Glomerular endothelial cell (primary cell): ENCODE data around the gene THADA. TPM values are rescaled to one million over a fixed set of nuclear protein-coding genes. Genes with fewer than 3 reads are reported as not detected.
A peak's percentile ranks its signal among the peaks of the same experiment; 100 is the strongest.
"Not testable (repeated sequence)": the region's sequence is repeated elsewhere in the genome, so short reads cannot be mapped to it uniquely, and the experiment has no call there.

ENCODE experiments used
- DNase-seq: peaks from one replicate; pipeline ENCODE4 v3.0.0-alpha.2; 2011; ENCODE audit warnings: low read depth, low spot score; ENCODE audit errors: extremely low read depth
- total RNA-seq: library from RNA; depleted of rRNA; stranded (reverse); fragments of >200 nt; gene quantifications from 2 replicates; pipeline ENCODE4 v1.2.3, GENCODE V29; 2015

THADA gene
- total RNA-seq, 1 donor from 2014 or later: 16.9 TPM

DNA sequence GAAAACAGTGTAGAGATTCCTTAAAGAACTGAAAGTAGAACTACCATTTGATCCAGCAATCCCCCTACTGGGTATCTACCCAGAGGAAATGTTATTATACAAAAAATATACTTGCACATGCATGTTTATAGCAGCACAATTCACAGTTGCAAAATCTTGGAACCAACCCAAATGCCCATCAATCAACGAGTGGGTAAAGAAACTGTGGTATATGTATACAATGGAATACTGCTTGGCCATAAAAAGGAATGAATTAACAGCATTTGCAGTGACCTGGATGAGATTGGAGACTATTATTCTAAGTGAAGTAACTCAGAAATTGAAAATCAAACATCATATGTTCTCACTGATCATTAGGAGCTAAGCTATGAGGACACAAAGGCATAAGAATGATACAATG is 4.8 kb upstream of the THADA start:
- not testable (repeated sequence) for DNase-seq

DNA sequence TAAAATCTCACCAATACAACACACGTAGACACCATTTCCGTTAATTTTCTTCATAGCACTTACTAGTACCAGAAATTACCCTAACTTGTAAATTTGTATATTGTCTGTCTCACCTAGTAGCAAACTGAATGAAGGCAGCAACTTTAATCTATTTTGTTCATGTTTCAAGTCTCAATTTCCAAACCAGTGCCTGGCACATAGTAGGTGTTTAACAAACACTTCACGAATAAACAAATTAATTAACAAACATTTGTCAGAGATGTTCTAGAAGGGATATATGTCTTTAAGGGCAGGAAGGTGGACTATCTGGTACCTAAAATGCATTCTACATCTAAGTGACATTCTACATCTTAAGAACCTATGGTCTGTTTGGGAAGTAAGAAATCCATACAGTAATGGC is 963 bp downstream of the THADA start:
- DNase-seq: no peak

DNA sequence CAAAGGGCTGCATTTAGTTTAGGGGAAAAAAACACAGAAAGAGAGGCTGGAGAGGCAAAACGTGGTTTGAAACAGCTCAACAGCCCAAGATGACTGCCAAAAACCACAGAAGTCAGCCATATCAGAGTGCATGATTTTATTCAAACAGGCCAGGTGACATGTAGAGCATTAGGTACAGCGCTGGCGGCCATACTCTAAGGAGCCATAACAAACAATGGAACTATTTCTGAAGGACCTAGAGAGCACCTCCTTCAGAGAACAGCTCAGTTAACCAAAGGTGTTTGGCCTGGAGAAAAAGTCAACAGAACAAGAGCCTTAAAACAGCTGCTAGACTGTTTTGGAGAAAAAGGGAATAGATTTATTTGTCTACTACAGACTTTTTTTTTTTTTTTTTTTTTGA is 2.6 kb downstream of the THADA start:
- no peak for DNase-seq

DNA sequence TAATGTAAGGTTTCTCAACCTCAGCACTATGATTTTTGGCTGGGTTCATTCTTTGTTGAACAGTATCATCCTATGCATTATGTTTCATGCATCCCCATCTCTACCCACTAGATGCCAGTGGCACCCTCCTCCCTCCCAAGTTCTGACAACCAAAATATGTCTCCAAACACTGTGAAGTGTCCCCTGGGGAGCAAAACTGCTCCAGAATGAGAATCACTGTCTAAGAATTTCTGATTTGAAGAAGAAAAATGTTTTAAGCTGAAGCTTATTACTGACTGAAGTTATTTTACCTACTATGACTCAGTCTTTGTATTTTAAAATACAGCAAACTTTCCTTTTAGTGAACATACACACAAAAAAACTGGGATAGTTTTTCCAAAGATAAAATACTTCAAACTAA is 3.4 kb downstream of the THADA start:
- DNase-seq: no peak

DNA sequence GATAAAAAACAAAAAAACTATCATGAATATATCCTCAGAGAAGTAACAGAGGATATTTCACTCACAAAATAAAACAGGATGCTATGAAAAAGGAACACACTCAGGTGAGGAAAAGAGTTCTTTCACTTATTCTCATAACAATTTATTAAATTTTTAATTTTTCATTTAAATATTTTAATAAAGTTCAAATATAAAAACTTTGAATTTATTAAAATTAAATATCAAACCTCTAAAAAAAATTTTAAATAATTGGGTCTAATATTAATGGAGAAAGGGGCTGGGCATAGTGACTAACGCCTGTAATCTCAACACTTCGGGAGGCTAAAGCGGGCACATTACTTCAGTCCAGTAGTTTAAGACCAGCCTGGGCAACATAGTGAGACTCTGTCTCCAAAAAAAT is 10.1 kb downstream of the THADA start:
- no peak for DNase-seq

DNA sequence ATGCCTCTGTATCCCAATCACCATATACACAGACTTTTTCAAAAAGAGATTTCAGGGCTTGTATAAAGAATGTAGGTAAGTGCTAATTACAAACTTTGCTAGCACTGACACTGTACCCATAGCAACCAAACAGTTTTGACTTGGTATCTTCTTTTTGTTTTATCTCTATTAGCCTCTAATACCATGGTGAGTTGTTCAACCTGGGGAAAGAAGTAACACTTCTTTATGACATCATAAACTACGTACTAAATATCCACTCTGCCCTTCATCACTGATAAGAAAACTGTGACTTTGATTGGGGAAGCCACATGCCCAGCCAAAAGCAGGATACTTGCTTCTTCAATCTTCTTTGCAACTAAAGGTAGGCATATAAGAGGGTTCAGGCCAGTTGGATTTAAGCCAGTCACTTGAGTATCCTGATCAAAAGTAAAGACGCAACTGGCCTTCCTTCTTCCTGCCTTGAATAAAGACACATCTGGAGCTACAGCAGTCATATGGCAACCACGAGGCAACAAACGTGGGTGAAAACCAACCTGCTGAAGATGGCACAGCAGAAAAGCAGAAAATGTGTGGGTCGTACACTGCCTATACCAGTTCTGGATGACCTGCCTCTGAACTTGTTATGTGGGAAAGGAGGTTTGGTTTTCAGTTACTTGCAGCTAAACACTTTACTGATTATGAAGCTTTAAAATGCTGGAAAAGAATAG is 16.4 kb downstream of the THADA start:
- DNase-seq: no peak

DNA sequence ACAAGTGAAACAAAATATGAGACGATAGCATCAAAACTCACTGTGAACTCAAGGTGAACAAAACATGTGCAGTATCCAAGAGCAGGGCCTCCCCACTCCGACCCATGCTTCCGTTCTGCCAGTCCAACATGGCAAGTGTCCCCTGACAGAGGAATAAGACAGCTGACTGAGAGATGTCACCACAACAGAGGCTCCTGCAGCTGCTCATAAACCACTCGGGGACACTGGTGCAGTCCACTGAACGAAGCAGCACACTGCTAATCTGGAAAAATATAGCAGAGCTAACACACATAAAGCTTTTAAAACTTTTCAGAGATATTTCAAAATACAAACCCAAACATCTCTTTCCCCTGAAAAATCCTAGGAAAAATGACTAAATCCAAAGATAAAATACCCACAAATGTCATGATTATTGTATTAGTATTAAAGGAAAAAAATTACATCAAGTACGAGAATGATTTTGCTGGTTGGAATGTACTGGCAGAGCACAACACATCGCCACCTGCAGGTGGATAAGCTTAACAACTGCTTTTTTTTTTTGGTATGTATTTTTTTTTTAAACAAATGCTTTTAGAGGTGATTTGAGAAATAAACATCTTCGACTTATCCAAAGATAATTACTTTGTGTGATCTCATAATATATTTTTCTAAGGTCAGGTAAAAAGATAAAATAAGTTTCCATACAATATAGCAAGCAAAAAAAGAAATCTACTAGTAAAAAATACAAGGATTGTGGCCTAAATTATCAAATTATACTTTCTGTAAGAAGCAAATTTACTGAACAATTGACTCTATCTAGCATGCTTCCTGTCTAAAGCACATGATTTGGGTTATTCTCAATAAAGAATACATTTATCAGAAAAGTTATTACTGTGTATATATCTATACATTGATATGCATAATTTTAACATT is 18.6 kb downstream of the THADA start:
- peak; percentile 23 for DNase-seq

DNA sequence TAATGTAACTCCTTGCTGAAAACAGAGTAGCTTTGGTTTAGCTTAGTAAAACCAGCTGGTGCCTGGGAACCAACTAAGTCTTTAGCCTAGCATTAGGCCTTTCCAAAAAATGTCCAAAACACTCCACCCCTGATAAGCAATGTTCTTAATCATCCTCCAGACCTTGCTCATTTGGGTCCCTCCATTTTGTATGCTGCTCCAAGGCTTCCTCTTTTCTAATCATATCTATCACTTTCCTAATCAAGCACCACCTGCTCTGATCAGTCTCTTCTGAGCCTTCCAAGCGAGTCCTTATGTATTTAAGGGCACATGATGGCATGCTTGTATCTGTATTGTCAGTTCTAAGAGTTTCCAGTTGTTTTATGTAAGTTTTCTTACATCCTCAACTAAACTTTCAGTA is 23.6 kb downstream of the THADA start:
- no peak for DNase-seq

DNA sequence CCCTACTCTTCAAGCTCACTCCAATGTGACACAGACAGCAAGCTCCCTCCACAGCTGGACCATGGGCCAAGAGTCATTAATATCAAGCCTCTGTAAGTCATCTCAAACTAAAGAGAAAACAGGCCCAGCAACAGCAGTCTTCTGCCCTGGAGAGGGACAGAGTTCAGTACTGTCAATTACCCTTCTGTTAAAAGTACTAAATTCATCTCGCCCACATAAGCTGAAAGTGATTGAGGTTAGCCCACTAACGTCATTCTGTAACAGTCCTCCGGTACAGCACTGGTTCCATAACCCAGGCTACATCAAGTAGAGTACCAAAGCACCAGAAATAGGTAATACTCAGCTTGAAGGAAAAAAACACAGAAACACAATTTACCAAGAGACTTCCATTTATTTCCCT is 25.9 kb downstream of the THADA start:
- no peak for DNase-seq

DNA sequence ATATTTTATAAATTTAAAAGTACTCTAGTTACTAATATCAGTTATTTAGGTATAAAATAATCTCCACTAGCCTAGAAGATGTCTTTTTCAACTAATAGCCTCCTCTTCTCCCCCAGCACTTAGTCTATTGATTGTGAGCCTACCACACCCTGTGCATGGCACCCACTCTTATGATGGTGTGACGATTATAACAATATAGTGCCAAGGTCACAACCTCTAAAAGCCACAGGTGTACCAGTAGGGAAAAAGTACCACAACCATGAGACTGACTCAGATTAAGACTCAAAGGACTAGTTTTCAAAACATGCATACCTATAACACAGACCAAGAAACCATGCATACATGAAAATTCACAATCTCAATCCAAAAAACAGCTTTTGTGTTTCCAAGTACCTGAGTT is 27.6 kb downstream of the THADA start:
- no peak for DNase-seq

DNA sequence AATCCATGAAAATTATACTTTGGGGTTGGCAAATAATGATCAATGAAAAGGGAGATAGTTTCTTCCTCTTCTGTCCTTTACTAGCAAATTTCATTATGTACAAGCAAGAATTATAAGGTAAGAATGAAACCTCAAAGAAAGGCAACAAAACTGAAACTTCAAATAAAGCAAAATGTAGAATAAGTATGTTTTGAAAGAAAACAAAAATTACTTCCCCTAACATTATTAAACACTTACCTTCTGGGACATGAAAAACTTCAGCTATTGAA is 29.4 kb downstream of the THADA start:
- DNase-seq: no peak

DNA sequence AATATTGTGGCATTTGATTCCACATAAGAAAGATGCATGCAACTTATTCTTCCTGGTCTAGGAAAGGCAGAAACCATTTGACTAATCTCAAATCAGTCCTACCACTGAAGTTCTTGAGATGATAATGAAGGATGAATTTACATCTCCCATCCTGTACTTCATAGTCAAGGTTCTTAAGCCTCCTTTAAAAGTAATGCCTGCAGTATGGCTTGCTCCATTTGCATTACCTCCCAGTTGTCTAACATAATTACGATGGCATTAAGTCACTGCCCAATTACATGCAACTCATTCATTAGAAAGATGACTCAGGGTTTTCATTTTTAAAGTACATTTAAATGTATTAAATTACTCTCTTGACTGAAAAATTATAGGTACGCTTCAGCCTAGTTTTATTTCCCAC is 32.2 kb downstream of the THADA start:
- DNase-seq: no peak

DNA sequence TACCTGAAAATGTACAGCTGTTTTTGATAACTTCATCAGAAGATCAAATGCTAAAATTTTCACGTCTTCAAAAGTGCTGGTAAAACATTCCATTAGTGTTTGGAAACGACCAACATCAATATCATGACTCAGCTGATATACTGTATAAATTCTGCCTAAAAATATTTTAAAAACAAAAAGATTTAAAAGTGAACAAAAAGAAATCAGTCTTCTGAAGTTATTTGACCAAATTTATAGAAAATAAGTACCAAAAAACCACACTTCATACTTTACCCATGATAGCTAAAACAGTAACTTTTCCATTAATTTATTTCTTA is 35.6 kb downstream of the THADA start:
- DNase-seq: no peak

DNA sequence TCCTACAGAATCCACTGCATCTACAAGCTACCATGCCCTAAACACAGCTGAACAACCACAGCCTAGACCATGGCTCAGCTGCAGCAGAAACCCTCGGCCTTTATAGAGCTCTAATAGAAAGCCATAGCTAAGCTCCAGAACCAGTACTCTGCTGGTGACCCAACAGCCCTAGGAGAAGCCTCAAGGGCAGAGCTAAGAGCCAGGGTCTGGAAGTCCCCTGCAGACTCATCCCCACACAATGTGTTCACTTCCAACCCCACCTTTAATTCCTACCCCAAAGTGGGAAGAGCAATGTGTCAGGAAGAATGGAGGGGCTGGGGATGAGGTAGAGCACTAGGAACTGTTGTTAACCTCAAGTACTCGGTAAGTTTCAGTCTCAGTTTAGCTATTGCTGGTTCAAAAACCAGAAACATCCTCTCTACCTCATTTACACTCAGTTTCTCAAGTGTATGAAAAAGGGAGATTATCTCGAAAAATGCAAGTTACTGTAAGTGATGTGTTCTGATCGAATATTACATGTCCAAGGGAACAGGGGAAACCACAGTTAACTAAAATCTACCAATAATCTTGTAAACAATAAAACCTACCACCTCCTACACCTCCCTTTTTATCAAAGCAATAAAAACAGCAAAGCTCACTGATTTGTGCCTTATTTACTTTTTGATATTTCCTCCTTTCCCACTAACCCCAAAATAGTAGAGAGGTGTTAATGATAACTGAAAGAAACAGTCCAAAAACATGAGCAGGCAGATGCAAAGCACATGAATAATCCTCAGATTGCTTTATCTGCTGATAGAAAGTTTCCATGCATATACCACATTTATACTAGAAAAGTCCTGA is 36.2 kb downstream of the THADA start:
- no peak for DNase-seq

DNA sequence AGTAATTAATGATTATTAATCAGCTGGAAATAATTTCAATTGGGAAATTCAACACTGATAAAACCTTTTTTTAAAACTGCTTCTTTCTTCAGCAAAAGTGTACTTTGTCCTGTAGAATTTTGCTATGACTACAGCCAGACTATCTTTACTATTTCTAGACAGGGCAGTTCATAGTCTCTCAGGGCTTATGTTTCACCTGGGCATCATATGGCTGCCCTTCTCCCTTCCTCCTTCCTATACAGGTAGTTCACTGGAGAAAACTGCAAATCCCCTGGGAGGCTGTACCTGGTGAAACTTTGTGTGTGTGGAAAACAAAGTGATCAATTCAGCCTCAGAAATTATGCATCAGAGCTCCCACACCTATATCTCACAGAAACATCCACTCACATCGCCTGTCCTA is 38.6 kb downstream of the THADA start:
- no peak for DNase-seq

DNA sequence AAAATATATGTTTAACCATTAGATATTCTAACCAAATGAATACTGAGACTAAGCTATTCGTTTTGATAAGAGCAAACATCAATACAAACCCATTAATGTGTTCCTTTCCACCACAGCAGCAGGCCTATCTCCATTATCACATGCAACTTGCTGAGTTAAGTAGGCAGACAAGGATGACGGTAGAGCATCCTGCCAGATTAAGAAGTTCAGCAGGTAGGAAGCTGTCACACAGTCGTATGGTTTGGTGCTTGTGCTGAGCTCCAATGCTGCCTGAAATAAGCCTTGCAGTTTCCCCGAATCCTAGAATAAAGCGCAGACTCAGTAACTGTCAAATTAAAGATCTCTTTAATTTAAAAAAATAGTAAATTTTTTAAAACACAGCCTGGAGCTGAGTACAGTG is 39.6 kb downstream of the THADA start:
- no peak for DNase-seq

DNA sequence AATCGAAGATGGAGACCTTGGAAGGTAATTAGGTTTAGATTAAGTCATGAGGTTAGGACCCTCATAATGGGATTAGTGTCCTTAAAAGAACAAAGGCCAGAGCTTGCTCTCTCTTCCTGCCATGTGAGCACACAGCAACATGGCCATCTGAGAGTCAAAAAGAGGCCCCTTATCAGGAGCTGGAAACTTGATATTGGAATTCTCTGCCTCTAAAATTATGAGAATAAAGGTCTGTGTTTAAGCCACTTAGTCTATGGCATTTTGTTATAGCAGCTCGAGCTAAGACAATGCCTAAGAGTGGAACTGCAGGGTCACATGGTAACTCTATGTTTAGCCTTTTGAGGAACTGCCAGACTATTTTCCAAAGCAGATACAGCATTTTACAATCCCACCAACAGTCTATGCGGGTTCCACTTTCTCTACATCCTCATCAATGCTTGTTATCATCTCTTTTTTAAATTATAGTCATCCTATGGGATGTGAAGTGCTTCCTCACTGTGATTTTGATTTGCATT is 42.4 kb downstream of the THADA start:
- DNase-seq: no peak

DNA sequence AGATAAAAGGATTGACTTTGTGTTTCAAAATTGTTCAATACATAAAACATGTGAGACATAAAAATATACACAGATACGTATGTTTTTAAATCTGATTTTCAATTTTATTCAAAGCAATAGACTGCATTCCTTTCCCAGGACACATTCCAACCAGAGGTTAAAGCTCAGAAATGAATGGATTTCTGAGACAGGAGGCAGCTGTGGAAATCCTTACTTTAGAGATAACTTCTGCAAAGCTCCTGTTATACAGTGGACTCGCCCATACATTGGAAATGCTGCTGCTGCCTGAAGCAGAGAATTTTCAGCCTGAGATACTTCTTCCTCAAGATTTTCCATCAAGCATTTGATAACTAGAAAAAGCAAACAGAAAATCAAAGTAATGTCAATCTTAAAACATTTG is 43.8 kb downstream of the THADA start:
- no peak for DNase-seq

DNA sequence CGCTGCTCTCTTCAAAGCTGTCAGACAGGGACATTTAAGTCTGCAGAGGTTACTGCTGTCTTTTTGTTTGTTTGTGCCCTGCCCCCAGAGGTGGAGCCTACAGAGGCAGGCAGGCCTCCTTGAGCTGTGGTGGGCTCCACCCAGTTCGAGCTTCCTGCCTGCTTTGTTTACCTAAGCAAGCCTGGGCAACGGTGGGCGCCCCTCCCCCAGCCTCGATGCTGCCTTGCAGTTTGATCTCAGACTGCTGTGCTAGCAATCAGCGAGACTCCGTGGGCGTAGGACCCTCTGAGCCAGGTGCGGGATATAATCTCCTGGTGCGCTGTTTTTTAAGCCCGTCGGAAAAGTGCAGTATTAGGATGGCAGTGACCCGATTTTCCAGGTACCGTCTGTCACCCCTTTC is 47.5 kb downstream of the THADA start:
- not testable (repeated sequence) for DNase-seq

DNA sequence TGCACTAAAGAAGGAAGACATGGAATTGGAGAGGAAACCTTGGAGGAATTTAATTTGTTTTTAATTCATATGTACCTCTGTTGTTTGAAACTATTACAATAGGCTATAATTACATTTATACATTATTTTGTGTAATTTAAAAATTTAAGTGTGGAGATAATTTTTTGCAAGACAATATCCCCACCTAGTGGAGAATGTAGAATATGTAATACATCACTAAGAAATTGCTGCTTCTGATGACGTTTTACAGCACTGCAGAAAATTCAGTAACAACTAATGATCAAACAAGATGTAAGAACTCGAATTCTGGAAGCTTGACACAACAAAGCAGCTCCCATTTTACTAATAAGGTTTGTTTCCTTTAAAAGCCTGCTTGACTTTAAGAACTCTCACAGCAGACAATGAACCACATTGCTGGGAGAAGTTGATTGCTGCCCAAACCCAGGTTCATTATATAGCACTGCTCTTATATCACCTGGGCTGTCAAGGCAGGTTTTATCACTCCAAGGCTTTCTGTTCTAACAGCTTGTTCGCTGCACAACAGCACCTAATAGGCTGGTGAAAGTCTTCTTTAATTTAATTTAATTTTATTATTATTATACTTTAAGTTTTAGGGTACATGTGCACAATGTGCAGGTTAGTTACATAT is 53.4 kb downstream of the THADA start:
- peak; percentile 41 for DNase-seq

DNA sequence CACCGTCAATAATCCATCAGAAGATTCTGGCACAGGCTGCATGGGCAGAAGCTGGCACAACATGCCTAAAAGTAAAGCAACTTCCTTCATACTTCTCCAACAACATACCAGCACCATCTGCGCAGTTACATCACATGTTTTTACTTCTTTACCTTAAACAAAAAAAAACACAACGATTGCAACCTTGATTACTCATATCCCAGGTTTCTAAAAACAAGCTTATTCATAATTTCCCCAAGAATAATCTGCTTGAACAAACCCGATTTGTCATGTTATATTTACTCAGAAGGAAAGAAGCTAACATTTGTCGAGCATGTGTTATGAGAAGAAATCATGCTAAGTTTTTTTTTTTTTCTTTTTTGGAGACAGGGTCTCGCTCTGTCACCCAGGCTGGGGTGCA is 54.7 kb downstream of the THADA start:
- no peak for DNase-seq
